ENCODE results near the gene ATPAF1.

DNA sequence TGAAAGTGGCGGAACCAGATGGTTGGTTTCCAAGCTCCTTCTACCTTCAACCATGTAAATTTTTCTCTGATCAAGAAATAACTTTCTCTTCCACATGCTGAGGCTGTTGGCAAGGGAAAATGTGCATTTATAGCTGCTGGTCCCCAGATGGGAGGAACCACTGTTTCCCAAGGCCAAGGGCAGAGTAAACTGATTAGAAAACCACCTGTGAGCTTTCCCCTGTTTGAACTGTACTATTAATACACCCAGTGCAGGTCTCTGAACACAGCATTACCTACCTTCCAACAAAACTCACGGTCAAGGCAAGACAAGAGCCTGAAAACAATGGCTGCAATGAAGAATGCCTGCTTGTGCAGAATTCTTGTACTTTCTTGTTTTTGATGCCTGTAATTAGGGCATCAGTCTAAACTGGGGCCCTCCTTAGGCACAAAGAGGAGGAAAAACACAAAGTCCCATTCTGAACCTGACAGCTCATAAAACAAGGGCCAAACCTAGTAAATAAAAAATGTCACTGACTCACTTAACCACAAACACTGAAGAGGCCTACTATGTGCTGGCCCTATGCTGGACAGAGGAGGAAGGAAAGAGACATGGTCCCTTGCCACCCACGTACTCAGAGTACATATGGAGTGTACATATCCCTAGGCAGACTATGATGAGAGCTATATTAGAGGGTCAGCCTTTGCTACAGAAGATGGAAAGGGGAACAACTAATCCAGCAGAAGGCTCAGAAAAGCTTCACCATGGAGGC, 66.7 kb downstream of the ATPAF1 start:
- TF ChIP-seq, protein P1, sequence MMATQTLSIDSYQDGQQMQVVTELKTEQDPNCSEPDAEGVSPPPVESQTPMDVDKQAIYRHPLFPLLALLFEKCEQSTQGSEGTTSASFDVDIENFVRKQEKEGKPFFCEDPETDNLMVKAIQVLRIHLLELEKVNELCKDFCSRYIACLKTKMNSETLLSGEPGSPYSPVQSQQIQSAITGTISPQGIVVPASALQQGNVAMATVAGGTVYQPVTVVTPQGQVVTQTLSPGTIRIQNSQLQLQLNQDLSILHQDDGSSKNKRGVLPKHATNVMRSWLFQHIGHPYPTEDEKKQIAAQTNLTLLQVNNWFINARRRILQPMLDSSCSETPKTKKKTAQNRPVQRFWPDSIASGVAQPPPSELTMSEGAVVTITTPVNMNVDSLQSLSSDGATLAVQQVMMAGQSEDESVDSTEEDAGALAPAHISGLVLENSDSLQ (IDR thresholded peaks at IDR 0.05), result no peak
- TF ChIP-seq FOXK2 (IDR thresholded peaks at IDR 0.05), result no peak
- no peak for TF ChIP-seq SP1 (IDR thresholded peaks at IDR 0.05)
- no peak for TF ChIP-seq TARDBP (IDR thresholded peaks at IDR 0.05)

Data from HEK293T (cell line).